GM18519 (cell line): ENCODE measurements around the gene RINL.
"Not testable (repeated sequence)": the region's sequence is repeated elsewhere in the genome, so short reads cannot be mapped to it uniquely, and the experiment has no call there.

ENCODE experiments used
- ATAC-seq: cut with Tn5 transposase; IDR thresholded peaks from one replicate; pipeline ENCODE4 v1.9.1; 2021; ENCODE audit warnings: mild to moderate bottlenecking, moderate library complexity; ENCODE audit not compliant: unreplicated experiment, low FRiP score

The RINL gene

DNA sequence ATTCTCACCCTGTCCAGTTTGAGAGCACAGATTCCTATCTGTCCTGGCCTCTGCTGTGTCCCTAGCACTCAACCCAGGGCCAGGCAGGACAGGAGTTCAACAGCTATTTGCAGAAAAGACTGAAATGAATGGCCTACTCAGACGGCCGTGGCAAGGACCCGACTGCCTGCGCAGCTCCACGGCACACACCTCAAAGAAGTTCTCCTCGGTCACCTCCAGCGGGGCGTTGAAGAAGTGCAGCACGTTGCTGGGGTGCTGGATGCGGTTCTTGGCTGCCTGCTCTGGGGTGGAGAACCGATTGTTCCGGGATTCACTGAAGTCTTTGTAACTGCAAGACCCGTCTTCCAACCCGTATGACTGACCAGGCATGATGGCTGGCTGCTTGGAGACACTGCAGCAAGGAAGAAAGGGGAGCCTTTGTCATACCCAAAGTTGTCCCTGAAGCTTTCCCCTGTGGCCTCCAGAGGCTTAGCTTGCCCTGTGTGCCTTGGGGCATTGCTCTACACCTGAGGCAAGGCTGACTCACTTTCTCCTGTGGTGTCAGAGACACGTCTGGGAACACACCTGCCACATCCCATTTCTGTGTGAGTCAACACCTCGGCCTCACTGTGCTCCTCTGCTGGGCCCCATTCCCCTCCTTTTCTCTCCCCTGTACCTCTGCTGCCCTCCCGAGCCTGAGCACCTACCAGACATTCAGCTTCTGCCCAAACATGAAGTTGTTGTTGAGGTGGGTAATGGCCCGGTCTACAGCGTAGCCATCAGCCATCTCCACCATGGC lies 39.7 kb downstream of the RINL start:
- no peak for ATAC-seq

DNA sequence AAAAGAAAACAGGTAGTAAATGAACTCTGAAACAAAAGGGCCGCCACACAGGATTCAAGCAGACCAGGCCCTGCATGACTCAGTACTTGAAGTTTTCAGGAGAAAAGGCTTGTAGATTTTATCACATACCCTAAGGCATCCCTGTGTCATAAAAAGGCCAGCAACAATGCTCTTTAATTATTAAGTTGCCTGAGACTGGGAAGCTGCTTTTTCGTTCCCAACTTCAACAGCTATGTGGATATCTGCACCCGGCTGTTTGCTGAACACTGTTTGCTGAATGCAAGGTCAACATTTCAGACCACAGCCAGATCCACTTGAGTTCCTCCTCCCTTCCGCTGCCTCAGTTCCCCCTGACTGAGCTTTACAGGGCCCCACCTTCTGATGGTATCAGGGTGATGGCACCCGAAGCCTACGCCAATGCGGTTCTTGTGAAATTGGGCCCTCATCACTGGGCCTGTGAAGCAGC lies 40.4 kb downstream of the RINL start:
- no peak for ATAC-seq

DNA sequence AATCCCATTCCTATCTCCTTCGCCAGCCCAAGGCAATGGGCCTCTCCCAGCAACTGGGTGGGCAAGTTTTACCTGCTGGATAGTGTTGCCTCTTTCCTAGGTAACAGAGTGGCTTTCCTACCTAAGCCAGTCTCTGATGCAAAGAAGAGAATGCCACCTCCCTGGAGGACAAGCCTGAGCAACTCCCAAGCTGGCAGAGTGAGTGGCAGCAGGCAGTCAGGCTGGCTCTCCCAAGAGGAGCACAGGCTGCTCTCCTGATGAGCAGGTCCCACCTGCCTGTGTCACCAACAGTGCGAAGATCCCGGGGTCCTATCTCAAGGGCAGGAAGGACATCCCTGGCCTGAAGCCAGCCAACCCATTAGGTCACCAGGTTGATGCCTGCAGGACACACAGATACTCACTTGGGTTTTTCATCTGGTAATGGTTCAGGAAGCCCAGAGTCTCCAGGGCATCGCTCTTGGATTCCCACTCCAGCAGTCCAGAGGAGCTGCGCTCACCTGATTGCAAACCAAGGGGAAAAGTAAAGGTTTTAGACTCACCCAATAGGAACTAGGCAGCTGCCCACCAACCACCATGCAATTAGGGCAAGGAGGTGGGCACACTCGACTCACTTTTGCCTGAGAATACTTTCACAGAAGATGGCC lies 41.0 kb downstream of the RINL start:
- ATAC-seq, result no peak

DNA sequence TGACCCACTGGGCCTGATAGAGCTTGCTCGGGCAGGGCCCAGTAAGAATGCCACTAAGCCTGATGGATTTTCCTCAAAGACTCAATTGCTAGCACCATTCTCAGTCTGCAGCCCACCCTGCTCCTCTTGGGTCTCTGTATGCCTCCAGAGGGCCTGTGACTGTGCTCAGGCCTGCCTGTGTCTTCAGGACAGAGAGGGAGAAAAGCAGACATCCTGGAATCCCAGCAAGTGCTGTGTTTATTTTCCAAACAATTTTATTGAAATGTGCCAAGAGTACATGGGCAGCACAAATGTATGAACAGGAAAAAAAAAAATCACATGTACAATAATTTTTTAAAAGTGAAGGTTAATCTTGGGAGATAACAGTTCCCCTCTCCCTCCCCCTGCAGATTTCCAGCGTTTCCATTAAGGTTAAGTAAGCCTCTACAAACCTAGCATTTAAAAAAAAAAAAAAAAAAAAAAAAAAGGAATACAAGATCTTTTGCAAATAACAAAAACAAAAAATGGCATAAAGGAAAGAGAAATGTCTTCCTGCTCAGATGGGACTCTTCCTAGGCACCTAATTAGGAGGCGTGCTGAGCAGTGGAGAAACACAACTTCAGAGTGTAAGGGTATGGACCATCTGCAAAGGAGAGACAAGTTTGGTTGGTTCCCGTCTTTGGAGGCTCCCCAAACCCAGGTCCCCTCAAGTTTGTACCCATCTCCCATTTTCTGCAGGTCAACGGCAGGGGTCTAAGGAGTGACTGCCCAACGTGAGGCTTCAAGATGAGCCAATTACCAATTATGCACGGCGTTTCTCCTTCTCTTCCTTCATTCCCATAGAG lies 41.7 kb downstream of the RINL start:
- no peak for ATAC-seq

DNA sequence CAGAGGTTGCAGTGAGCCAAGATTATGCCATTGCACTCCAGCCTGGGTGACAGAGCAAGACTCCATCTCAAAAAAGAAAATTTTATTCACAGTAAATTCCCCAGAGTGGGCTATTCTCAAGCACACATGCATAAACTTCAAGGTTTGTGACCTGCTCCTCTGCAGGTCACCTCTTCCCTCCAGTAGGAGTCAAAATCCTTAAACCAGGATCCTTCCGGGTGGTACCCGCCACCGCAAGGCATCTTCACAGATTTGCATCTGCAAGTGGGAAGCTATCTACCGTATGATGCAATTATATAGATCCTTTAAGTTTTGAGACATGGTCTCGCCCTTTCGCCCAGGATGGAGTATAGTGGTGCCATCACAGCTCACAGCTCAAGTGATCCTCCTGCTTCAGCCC lies 43.5 kb downstream of the RINL start:
- ATAC-seq, result no peak

DNA sequence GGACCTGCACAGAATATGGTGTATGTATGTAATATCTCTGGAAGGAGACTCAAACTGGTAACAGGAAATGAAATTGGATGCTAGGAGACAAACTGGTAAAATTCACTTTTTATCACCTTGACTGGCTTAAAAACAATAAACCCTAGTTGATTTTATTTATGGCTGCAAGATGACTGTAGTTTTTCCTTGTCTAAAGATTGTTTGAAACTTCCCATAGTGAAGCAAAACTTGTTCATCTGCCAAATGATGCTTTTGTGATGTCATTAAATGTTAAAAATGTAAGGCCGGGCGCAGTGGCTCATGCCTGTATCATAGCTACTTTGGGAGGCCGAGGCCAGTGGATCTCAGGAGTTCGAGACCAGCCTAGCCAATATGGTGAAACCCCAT lies 44.0 kb downstream of the RINL start:
- ATAC-seq, result no peak

DNA sequence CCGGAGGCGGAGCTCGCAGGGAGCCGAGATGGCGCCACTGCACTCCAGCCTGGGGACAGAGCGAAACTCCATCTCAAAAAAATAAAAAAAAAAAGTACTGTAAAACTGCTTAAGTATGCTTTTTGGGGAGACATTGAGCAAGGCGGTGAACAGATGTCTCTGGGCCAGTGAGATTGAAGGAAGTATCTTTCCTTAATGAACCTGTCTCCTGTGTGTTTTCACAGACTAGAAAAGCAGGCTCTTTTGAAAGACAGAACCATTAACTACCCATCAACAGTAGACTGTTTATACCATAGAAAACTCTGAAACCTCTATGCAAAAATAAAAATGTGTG lies 45.0 kb downstream of the RINL start:
- no peak for ATAC-seq

DNA sequence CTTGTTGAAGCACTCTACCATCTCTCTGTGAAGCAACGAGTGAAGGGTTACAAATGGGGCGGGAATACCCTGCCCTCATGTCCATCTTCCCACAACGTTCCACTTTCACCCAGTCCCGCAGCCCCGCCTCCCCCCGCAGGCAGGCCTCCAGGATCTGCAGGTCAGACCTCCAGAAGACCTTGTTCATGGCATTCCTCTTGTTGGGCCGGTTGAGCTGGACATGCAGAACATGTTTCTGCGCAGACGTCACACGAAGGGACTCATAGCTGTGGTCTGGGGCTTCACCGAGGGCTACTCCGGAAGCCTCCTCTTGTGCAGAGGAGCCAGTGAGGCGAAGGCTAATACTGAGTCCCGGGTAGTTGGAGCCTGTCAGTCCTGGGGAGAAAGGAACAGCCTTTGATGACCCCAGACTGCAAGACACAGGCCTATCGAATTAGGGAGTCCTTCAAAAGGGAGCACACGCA lies 46.9 kb downstream of the RINL start:
- no peak for ATAC-seq

DNA sequence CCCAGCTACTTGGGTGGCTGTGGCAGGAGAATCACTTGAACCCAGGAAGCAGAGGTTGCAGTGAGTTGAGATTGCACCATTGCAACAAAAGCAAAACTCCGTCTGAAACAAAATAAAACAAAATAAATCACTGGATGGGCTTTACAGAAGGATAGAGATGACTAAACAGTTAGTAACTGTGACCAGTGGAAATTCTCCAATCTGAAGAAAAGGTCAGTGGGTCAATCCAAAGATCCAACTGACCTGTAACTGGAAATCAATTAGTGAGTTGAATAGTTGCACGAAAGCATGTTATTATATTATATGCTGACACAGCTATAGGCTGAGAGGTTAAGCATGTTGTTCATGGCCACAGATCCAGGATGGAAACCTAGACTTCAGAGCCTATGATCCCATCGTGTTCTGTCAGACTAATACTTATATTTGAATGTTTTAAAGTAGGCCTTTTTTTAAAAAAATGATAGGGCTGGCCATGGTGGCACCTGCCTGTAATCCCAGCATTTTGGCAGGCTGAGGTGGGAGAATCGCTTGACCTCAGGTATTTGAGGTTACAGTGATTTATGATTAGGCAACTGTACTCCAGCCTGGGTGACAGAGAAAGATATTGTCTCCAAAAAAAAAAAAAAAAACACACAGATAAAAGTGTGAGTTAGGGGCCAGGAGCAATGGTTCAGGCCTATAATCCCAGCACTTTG lies 47.9 kb downstream of the RINL start:
- ATAC-seq, result no peak

DNA sequence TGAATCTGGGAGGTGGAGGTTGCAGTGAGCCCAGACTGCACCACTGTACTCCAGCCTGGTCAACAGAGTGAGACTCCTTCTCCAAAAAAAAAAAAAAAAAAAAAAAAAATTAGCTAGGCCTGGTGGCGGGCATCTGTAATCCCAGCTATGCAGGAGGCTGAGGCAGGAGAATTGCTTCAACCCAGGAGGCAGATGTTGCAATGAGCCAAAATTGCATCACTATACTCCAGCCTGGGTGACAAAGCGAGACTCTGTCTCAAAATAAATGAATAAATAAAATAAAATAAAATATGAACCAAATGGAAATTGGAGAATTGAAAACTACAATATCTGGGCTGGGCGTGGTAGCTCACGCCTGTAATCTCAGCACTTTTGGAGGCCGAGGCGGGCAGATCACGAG lies 48.9 kb downstream of the RINL start:
- ATAC-seq, result not testable (repeated sequence)

DNA sequence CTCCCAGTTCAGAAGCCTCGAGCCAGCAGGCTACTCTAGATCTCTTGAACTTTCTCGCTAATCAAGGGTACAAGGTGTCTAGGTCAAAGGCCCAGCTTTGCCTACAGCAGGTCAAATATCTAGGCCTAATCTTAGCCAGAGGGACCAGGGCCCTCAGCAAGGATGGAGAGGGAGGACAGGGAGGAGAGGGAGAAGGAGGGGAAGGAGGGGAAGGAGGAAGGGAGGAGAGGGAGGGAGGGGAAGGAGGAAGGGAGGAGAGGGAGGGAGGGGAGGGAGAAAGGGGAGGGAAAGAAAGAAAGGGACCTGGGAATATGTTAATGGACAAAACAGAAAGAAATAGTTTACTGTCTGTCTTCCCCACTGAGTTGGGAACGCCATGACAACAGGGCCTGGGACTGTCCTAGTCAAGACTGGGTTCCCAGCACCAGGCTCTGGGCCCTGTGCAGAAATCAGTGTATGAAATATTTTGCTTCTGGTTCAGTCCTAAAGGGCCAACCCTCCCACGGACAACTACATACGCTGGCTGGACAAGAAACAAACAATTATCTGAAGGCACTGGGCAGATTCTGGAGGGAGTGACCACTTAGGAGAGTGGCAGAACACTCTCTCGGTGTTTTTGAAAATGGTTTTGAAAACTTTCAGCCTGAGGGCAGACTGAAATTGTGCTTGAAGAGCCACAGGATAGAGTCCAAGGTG lies 51.1 kb downstream of the RINL start:
- ATAC-seq, result no peak

DNA sequence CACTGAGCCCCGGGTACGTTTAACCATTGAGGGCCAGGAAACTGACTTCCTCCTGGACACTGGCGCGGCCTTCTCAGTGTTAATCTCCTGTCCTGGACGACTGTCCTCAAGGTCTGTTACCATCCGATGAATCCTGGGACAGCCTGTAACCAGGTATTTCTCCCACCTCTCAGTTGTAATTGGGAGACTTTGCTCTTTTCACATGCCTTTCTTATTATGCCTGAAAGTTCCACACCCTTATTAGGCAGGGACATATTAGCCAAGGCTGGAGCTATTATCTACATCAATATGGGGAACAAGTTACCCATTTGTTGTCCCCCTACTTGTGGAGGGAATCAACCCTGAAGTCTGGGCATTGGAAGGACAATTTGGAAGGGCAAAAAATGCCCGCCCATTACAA lies 52.1 kb downstream of the RINL start:
- ATAC-seq, result not testable (repeated sequence)

DNA sequence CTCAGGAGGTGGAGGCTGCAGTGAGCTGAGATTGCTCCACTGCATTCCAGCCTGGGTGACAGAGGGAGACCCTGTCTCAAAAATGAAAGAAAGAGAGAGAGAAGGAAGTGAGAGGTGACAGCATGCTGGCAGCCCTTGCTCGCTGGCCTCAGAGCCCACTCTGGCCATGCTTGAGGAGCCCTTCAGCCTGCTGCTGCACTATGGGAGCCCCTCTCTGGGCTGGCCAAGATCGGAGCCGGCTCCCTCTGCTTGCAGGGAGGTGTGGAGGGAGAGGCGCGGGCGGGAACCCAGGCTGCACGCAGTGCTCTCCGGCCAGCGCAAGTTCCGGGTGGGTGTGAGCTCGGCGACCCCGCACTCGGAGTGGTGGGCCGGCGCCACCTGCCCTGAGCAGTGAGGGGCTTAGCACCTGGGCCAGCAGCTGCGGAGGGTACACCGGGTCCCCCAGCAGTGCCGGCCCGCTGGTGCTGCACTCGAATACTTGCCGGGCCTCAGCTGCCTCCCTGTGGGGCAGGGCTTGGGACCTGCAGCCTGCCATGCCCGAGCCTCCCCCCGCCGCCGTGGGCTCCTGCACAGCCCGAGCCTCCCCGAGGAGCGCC lies 56.7 kb downstream of the RINL start:
- ATAC-seq, result not testable (repeated sequence)

DNA sequence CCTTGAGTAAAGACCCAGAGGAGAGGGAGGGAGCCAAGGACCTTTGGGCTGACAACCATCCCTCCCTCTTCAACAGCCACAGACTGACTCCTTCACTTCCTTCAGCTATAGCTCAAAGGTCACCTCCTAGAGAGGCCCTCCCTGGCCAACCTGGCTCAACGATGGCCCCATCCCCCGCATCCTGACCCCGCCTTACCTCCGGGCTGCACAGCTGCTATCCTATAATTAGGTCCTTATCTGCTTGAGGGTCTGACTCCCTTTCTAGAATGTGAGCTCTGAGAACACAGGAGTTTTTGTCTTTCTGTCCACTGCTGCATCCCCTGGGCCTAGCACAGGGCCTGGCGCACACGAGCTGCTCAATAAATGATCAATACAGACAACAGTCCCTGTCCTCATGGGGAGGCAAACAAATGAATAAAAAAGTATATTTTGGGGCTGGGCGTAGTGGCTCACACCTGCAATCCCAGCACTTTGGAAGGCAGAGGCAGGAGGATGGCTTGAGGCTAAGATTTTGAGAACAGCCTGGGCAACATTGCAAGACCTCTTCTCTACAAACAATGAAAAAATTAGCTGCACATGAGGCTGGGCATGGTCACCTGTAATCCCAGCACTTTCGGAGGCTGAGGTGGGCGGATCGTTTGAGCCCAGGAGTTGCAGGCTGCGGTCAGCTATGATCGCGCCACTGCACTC lies 58.7 kb downstream of the RINL start:
- no peak for ATAC-seq
